HL-60 (cell line): ENCODE results near the gene OR1A2.
"Not testable (repeated sequence)": the region's sequence is repeated elsewhere in the genome, so short reads cannot be mapped to it uniquely, and the experiment has no call there.

Experiments used
- DNase-seq, 2 experiments: peaks; one replicate each; pipeline ENCODE4 v3.0.0-alpha.2; 2010 to 2020; ENCODE audit warnings: low read depth in 1 of 2, low spot score in 1 of 2
- H3K27ac ChIP-seq: fragments of 250-450 bp; sonication (Bioruptor Pico); replicated peaks from 2 replicates; pipeline ENCODE4 v1.5.1; 2020; ENCODE audit warnings: mild to moderate bottlenecking, moderate library complexity
- H3K27me3 ChIP-seq: fragments of 250-450 bp; sonication (Bioruptor Pico); 2 replicates; pipeline ENCODE4 v1.5.1; 2021; ENCODE audit warnings: mild to moderate bottlenecking, moderate library complexity; ENCODE audit not compliant: insufficient read depth, poor library complexity, severe bottlenecking
- H3K4me3 ChIP-seq: replicated peaks from 2 replicates; pipeline ENCODE4 v1.5.1; 2011; ENCODE audit warnings: mild to moderate bottlenecking, control low read depth, low read length; ENCODE audit not compliant: insufficient read depth
- CTCF ChIP-seq: IDR thresholded peaks from one replicate; pipeline ENCODE4 v1.5.1; 2011; ENCODE audit warnings: low read length, control low read depth, inconsistent platforms; ENCODE audit not compliant: insufficient read depth
- GABPA ChIP-seq: IDR thresholded peaks from 2 replicates; pipeline ENCODE4 v1.6.1; 2012; ENCODE audit warnings: low read depth
- POLR2AphosphoS5 ChIP-seq: IDR thresholded peaks from 2 replicates; pipeline ENCODE4 v1.6.1; 2012; ENCODE audit warnings: low read depth
- SPI1 ChIP-seq: IDR thresholded peaks from 2 replicates; pipeline ENCODE4 v1.6.1; 2012; ENCODE audit warnings: low read depth, mild to moderate bottlenecking, borderline replicate concordance
- TF ChIP-seq, protein P1 (sequence below): IDR thresholded peaks from 2 replicates; pipeline ENCODE4 v1.6.1; 2012; ENCODE audit warnings: low read depth; ENCODE audit not compliant: insufficient replicate concordance

OR1A2 gene

GRCh38 chr17:3213001-3213400 lies 15.7 kb downstream of the OR1A2 start:
- Histone ChIP-seq H3K4me3 (no peak overlapping the region), H3K27me3 (no peaks in the 10 kb centered on the region), H3K27ac (no peak overlapping the region)
- no peak for DNase-seq
- TF ChIP-seq GABPA, result no peak
- TF ChIP-seq POLR2AphosphoS5, result no peak
- TF ChIP-seq, protein P1, sequence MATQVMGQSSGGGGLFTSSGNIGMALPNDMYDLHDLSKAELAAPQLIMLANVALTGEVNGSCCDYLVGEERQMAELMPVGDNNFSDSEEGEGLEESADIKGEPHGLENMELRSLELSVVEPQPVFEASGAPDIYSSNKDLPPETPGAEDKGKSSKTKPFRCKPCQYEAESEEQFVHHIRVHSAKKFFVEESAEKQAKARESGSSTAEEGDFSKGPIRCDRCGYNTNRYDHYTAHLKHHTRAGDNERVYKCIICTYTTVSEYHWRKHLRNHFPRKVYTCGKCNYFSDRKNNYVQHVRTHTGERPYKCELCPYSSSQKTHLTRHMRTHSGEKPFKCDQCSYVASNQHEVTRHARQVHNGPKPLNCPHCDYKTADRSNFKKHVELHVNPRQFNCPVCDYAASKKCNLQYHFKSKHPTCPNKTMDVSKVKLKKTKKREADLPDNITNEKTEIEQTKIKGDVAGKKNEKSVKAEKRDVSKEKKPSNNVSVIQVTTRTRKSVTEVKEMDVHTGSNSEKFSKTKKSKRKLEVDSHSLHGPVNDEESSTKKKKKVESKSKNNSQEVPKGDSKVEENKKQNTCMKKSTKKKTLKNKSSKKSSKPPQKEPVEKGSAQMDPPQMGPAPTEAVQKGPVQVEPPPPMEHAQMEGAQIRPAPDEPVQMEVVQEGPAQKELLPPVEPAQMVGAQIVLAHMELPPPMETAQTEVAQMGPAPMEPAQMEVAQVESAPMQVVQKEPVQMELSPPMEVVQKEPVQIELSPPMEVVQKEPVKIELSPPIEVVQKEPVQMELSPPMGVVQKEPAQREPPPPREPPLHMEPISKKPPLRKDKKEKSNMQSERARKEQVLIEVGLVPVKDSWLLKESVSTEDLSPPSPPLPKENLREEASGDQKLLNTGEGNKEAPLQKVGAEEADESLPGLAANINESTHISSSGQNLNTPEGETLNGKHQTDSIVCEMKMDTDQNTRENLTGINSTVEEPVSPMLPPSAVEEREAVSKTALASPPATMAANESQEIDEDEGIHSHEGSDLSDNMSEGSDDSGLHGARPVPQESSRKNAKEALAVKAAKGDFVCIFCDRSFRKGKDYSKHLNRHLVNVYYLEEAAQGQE, result no peak
- TF ChIP-seq SPI1, result no peak
- no peak for TF ChIP-seq CTCF

GRCh38 chr17:3213587-3213986 lies 16.3 kb downstream of the OR1A2 start:
- no peak overlapping the region for H3K27ac ChIP-seq
- no peaks in the 10 kb centered on the region for H3K27me3 ChIP-seq
- no peak for TF ChIP-seq CTCF
- TF ChIP-seq SPI1, result no peak
- TF ChIP-seq POLR2AphosphoS5, result no peak
- TF ChIP-seq, protein P1, result no peak
- TF ChIP-seq GABPA, result no peak
- no peak overlapping the region for H3K4me3 ChIP-seq
- no peak for DNase-seq

DNA sequence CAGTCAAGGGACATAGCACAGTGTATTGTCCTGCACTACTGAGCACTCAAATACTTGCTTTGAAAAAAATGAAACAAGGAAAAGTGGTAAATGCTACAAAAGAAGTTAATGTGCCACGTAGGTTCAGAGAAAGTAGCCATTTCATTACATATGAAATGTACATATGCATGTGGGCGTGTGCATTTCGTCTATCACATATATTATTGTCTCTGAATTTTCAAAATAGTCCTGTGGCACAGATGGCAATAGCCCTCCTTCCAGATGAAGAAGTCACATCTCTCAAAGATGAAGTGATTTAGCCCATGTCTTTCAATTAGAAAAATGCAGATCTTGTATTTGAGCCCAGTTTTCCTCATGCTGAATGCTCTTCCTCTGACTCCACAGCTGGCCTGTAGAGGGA lies 22.7 kb downstream of the OR1A2 start:
- DNase-seq, H3K27me3 ChIP-seq, H3K4me3 ChIP-seq, H3K27ac ChIP-seq: not testable (repeated sequence)

DNA sequence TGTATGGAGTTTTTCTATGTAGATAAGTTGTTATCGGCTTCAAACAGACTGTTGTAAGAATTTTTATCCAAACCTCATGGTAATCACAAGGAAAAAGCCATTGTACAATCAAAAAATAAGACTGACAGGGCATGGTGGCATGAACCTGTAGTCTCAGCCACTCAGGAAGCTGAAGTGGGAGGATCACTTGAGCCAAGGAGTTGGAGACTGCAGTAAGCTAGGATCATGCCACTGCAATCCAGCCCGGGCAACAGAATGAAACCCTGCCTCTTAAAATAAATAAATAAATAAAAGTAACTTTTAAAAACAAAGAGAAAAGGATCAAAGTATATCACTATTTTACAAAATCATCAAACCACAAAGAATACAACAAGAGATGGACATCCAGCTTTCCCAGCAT lies 24.5 kb downstream of the OR1A2 start:
- TF ChIP-seq CTCF (no peak), GABPA (no peak), SPI1 (no peak), POLR2AphosphoS5 (no peak)
- TF ChIP-seq, protein P1, result no peak
- H3K27me3 ChIP-seq, result no peaks in the 10 kb centered on the region
- H3K27ac ChIP-seq, result no peak overlapping the region
- no peak overlapping the region for H3K4me3 ChIP-seq
- DNase-seq, result no peak
